NB4 (cell line): ENCODE results near the gene SERTM2.

Experiments
- CTCF ChIP-seq: IDR thresholded peaks from one replicate; pipeline ENCODE4 v1.5.1; 2012; ENCODE audit warnings: low read depth, low read length
- POLR2A ChIP-seq: IDR thresholded peaks from 2 replicates; pipeline ENCODE4 v1.6.1; 2011; ENCODE audit warnings: mild to moderate bottlenecking; ENCODE audit not compliant: insufficient read length; ENCODE audit errors: extremely low read depth

DNA sequence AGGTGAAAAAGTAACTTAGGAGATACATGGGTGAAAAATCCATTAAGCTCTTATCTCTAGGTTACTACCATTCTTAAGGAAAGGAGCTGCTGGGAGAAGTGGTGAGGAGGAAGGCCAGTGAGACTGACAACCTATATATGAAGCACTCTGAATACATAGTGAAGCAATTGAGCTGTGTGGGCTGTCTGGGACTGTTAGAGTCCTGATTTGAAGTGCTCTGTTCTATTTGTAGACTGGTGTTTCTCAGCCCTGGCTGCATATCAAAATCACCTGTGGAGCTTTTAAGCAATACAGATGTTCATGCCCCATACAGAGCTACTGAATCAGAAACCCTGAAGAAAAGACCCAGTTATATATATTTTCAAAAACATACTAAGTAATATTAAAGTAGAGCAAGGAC is 3.9 kb downstream of the SERTM2 start:
- TF ChIP-seq CTCF (no peak), POLR2A (no peak)
